T-helper 22 cell (primary cell): ENCODE measurements around the gene ZNF286A.
"Not testable (repeated sequence)": the region's sequence is repeated elsewhere in the genome, so short reads cannot be mapped to it uniquely, and the experiment has no call there.

Experiments
- DNase-seq: peaks from one replicate; pipeline ENCODE4 v3.0.0-alpha.2; 2020; ENCODE audit warnings: low read depth

Gene ZNF286A

GRCh38 chr17:15699413-15699924 is at the start of gene ZNF286A:
ZNF286A (plus strand) TSS chr17:15699752; CDS start chr17:15700330, 578 bp downstream.
- peak; percentile 97 for DNase-seq

- no peak for DNase-seq
These were observed 49.6 kb upstream of the ZNF286A start for GRCh38 chr17:15649861-15650421.

DNA sequence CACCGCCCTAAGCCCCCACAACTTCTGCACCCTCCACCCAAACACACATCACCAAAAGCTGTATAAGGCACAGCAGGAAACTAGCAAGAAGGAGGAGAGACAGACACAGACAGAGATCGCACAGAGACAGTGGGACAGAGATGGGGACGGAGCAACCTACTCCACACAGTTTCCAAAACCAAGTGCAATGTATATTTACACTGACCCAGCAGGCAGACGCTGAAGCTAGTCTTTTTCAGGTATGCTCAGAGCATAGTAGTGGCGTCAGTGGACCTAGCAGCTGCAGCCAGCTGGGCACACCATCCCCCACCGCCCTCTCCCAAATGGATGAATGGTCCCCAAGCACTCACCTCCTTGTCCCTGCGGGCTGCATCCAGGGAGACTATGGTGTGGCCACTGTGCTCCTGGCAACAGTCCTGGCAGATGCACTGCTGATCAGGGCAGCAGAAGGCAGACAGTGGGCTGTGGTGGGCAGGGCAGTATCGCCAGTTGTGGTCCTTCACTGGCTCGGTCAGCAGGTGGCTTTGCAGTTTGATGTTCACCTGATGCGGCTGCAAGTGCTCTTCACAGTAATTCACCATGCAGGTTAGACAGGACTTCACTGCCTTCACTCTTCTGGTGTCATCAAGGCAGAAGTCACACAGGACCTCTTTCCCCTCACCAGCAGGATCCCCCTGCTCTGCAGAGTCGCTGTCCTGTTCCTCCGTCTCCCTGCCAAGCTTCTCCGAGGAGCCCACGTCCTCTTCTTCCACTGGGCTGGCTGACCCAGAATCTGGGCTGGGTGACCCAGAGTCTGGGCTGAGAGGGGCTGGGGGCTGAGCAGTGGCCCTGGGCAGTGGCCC is 48.6 kb upstream of the ZNF286A start:
- no peak for DNase-seq

GRCh38 chr17:15651583-15652110 is 47.9 kb upstream of the ZNF286A start:
- no peak for DNase-seq

- DNase-seq: no peak
These were observed 46.6 kb upstream of the ZNF286A start for GRCh38 chr17:15652960-15653359.

DNA sequence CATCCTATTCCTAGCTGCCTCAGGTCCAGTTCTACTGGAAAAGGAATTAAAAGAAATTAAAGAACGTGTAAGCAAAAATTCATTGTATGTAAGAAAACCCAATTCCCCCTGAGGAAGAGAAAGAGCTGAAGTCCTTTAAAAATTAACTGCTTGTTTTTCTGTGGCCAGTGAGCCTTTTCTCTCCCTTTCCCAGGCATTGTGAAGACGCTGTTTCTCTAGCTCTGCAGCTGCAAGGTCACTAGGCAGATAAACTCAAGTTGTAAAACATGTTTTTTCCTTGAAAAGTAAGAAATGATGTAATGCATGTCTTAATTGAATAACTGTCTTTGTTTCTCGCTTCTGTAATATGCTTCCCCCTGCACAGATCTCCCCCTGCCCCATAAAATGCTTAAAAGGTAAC is 45.2 kb upstream of the ZNF286A start:
- DNase-seq: not testable (repeated sequence)

- no peak for DNase-seq
These were observed 44.5 kb upstream of the ZNF286A start for GRCh38 chr17:15654886-15655561.

DNA sequence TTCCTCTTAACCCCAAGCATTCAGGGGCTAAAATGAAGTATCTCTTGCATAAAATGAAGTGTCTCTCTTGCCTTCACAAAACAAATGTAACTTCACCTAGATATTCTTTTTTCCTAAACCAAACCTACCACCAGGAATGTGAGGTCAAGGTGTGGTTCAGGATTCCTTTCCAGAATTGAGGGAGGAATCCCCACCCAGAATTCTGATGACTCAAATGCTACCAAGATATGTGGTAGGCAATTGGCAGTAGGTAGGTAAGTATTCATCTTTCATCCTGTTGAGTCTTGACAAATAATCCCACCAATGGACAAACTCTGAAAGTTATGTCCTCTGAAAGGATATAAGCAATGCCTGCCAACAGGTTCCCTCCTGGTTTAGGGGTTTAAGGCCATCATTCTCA is 41.7 kb upstream of the ZNF286A start:
- DNase-seq: no peak

DNA sequence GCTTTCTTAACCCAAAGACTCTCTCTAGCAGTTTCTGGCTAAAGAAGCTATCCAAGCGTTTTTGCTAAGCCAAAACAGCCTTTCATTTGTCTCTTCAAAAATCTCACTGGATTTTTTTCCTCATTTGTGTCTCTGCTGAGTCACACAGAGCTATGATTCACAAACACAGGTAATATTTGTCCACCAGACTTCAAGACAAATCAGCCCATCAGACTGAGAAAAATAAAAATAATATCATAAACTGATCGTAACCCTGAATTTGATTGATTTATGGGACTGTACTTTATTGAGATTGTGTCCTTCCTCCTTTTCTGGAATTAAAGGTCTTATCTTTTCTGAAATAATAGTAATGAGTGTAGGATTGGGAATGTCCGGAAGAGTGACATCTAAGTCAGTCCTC is 41.3 kb upstream of the ZNF286A start:
- DNase-seq: no peak

DNA sequence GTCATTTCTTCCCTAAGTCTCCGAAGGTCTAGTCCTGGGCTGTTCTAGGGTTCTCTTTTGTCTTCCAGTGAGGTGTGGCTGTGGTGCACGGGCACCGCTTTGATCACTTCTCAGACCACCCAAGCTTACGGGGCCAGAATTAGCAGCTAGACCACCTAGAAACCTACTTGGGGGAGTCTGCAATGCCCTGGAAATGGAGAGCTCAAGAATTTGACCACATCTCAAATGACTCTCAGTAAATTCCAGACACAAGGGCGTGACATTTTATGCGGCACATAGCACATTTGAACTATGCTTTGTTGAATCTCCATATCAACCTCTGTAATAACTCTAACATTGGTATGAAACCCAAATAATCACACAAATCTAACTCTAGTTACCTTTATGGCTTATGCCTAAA is 40.3 kb upstream of the ZNF286A start:
- no peak for DNase-seq

DNA sequence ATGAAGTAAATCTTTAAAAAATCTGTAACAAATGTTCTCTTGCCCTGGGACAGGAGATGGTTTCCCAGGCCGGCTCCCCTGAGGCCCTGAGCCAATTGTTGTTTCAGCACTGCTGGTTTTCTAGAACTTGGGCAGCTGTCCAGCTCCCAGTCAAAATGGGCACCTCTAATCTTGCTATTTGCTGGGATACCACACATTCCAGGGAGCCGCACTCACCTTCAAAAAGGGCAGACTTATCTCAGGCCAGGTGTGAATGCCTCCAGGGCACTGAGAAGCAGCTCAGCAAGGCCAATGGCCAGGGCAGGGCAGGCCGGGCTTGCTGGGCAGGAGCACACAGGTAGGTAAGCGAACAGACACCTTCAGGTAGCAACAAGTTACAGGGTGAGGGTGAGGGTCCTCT is 39.9 kb upstream of the ZNF286A start:
- no peak for DNase-seq

- no peak for DNase-seq
These were observed 39.5 kb upstream of the ZNF286A start for GRCh38 chr17:15660077-15660476.

GRCh38 chr17:15662681-15663080 is 36.9 kb upstream of the ZNF286A start:
- DNase-seq: no peak

DNA sequence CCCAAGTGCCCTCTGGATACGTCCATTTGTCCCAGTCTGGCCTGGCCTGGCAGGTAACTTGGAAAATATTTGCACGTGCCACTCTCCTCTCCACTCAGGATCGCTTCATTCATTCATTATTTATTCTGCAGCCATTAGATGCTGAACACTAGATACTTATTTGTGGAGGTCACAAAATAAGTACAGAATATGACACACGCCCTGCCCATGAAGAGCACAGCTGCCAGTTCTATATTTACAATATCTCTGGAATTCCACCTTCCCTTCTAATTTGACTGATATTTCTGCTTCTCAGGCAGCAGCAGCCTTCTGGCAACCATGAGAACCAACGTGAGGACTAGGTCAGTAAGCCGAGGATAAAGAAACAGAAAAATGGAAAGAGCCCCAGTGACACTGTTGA is 36.4 kb upstream of the ZNF286A start:
- DNase-seq: no peak

DNA sequence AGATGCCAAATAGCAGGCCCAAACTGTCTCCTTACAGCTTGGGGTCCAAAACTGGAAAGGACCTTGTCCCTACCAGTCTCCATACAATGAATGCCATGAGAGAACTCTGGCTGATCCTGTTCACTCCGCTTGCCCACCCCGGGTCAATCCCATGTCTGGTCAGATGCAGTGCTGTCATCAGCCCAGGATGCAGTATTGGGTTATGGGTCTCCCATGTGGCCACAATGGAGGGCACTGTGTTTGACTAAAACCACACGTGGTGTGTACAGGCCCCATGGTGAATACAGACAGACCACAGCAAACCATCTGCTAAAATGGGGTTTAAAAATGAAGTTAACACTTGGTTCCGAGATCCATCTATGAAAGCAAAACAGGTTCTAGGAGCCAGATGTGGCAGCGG is 35.9 kb upstream of the ZNF286A start:
- no peak for DNase-seq

GRCh38 chr17:15669526-15669925 is 30.0 kb upstream of the ZNF286A start:
- DNase-seq: not testable (repeated sequence)

- DNase-seq: not testable (repeated sequence)
These were observed 24.9 kb upstream of the ZNF286A start for GRCh38 chr17:15674640-15675039.

DNA sequence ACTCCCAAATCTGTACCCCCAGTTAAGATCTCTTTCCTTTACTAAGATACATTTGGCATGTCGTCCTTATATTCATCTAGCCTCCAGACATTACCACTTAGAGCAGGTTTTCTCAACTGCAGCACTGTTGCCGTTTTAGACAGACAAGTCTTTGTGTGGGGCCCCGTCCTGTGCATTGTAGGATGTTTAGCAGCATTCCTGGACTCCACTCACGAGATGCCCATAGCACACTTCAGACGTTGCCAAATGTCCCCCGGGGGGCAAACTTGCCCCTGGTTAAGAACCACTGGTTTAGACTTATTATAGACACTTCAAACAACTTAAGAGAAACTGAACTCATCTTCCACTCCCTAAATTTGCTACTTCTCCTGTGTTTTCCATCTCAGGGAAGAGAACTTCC is 23.6 kb upstream of the ZNF286A start:
- DNase-seq: not testable (repeated sequence)

DNA sequence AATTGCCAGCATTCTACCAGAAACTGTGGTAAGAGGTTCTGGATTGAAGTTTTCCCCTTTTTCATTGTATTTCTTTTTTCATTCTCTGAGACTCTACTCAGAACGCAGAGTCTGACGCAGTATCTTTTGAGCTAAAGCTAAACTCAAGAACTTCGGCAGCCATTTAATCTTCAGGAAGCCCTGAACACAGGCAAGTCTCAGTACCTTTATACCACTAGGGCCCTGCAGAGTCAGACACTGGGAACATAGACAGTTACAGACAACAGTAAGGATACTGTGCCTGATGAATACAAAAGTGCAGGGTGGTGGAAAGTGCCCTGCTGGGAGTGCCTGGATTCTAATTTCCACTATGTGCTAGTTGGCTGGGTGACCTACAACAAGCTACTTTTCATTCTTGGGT is 16.4 kb upstream of the ZNF286A start:
- DNase-seq: not testable (repeated sequence)

- peak; percentile 68 for DNase-seq
These were observed 15.6 kb upstream of the ZNF286A start, which contains the start of gene TRIM16 for GRCh38 chr17:15683824-15684478. TRIM16 (minus strand) TSS chr17:15684311; CDS start chr17:15651609, 32,702 bp downstream.

- not testable (repeated sequence) for DNase-seq
These were observed 12.1 kb upstream of the ZNF286A start for GRCh38 chr17:15687494-15687893.

- not testable (repeated sequence) for DNase-seq
These were observed 585 bp upstream of the ZNF286A start for GRCh38 chr17:15698967-15699366.
